NB4 (cell line): ENCODE data around the gene COPB2.

Source experiments
- POLR2A ChIP-seq: IDR thresholded peaks from 2 replicates; pipeline ENCODE4 v1.6.1; 2011; ENCODE audit warnings: mild to moderate bottlenecking; ENCODE audit not compliant: insufficient read length; ENCODE audit errors: extremely low read depth
- TF ChIP-seq, protein P1 (sequence below): IDR thresholded peaks from one replicate; pipeline ENCODE4 v1.5.1; 2012; ENCODE audit warnings: low read depth, low read length

- no peak for TF ChIP-seq POLR2A
- TF ChIP-seq, protein P1, sequence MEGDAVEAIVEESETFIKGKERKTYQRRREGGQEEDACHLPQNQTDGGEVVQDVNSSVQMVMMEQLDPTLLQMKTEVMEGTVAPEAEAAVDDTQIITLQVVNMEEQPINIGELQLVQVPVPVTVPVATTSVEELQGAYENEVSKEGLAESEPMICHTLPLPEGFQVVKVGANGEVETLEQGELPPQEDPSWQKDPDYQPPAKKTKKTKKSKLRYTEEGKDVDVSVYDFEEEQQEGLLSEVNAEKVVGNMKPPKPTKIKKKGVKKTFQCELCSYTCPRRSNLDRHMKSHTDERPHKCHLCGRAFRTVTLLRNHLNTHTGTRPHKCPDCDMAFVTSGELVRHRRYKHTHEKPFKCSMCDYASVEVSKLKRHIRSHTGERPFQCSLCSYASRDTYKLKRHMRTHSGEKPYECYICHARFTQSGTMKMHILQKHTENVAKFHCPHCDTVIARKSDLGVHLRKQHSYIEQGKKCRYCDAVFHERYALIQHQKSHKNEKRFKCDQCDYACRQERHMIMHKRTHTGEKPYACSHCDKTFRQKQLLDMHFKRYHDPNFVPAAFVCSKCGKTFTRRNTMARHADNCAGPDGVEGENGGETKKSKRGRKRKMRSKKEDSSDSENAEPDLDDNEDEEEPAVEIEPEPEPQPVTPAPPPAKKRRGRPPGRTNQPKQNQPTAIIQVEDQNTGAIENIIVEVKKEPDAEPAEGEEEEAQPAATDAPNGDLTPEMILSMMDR, result no peak
Measured at GRCh38 chr3:139340784-139341183, 48.7 kb downstream of the COPB2 start.
